GM21367 (cell line): ENCODE measurements around the gene LUZP2.

Source experiments
- ATAC-seq: cut with Tn5 transposase; IDR thresholded peaks from one replicate; pipeline ENCODE4 v1.9.1; 2021; ENCODE audit not compliant: unreplicated experiment

The LUZP2 gene

GRCh38 chr11:24805671-24806070 is 308.8 kb downstream of the LUZP2 start:
- no peak for ATAC-seq

GRCh38 chr11:24808173-24808572 is 311.3 kb downstream of the LUZP2 start:
- no peak for ATAC-seq

GRCh38 chr11:24819006-24819405 is 322.2 kb downstream of the LUZP2 start:
- no peak for ATAC-seq

GRCh38 chr11:24819863-24820434 is 323.1 kb downstream of the LUZP2 start:
- no peak for ATAC-seq

GRCh38 chr11:24820541-24820940 is 323.7 kb downstream of the LUZP2 start:
- ATAC-seq: no peak

- ATAC-seq: no peak
Measured at GRCh38 chr11:24828938-24829605, 332.2 kb downstream of the LUZP2 start.

GRCh38 chr11:24833573-24833972 is 336.7 kb downstream of the LUZP2 start:
- ATAC-seq: no peak

- ATAC-seq: no peak
Measured at GRCh38 chr11:24837112-24837511, 340.3 kb downstream of the LUZP2 start.

GRCh38 chr11:24842308-24842707 is 345.5 kb downstream of the LUZP2 start:
- no peak for ATAC-seq

GRCh38 chr11:24844406-24844805 is 347.6 kb downstream of the LUZP2 start:
- ATAC-seq: no peak

GRCh38 chr11:24848857-24849256 is 352.0 kb downstream of the LUZP2 start:
- ATAC-seq: no peak

- no peak for ATAC-seq
Measured at GRCh38 chr11:24855951-24856350, 359.1 kb downstream of the LUZP2 start.

GRCh38 chr11:24859801-24860300 is 363.0 kb downstream of the LUZP2 start:
- ATAC-seq: no peak

GRCh38 chr11:24861440-24861839 is 364.6 kb downstream of the LUZP2 start:
- no peak for ATAC-seq

GRCh38 chr11:24866743-24867142 is 369.9 kb downstream of the LUZP2 start:
- no peak for ATAC-seq

GRCh38 chr11:24870048-24870447 is 373.2 kb downstream of the LUZP2 start:
- no peak for ATAC-seq

GRCh38 chr11:24872186-24872585 is 375.3 kb downstream of the LUZP2 start:
- no peak for ATAC-seq

GRCh38 chr11:24872651-24873311 is 375.9 kb downstream of the LUZP2 start:
- no peak for ATAC-seq

- no peak for ATAC-seq
Measured at GRCh38 chr11:24880962-24881361, 384.1 kb downstream of the LUZP2 start.

GRCh38 chr11:24885580-24886173 is 388.8 kb downstream of the LUZP2 start:
- ATAC-seq: no peak

GRCh38 chr11:24886880-24887619 is 390.2 kb downstream of the LUZP2 start:
- ATAC-seq: no peak
